ENCODE data around the gene PTRHD1.

The PTRHD1 gene

GRCh38 chr2:24824966-24825882 is 32.0 kb upstream of the PTRHD1 start:
- peaks cover 8% of the 10 kb centered on the region for H3K4me1 Mint-ChIP-seq (ENCODE audit: low read depth)
- no peak overlapping the region for H3K4me3 Mint-ChIP-seq
- no peak overlapping the region for H3K27ac Mint-ChIP-seq
- peaks cover 41% of the 10 kb centered on the region for H3K36me3 Mint-ChIP-seq (ENCODE audit: low read depth)
- no peaks in the 10 kb centered on the region for H3K27me3 Mint-ChIP-seq
- intact Hi-C loops (cut with micrococcal nuclease) = no loop called here
- no peaks in the 10 kb centered on the region for H3K9me3 Mint-ChIP-seq

DNA sequence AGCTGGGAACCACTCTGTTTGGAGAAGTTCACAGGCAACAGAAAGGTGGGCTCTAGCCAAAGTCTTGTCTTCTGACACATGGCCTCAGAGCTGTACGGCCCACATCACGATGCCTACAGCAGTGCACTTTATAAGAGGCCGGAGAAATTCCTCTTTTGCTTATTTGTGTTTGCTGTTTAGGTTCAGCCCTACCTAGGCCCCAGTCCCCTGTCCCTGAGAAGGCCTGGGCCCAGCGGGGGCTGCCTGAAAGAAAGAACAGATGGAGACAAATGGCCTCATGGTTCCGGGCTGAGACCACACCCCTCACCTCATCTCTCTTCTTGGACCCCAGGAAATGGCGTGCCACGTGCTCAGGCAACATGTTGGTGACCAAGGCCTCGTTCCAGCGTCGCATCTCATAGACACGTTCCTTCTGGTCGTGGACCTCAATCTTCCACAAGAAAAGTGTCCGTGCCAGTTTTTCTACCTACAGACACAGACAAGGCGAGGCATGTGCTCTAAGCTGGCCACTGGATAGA is 30.9 kb upstream of the PTRHD1 start:
- no peaks in the 10 kb centered on the region for H3K27me3 Mint-ChIP-seq
- intact Hi-C loops (cut with micrococcal nuclease) = no loop called here
- peaks cover 8% of the 10 kb centered on the region for H3K4me1 Mint-ChIP-seq (ENCODE audit: low read depth)
- H3K36me3 Mint-ChIP-seq (ENCODE audit: low read depth) = peaks cover 52% of the 10 kb centered on the region
- H3K27ac Mint-ChIP-seq = no peak overlapping the region
- no peaks in the 10 kb centered on the region for H3K9me3 Mint-ChIP-seq
- no peak overlapping the region for H3K4me3 Mint-ChIP-seq

- H3K4me3 Mint-ChIP-seq = no peak overlapping the region
- H3K4me1 Mint-ChIP-seq (ENCODE audit: low read depth) = peaks cover 17% of the 10 kb centered on the region
- peaks cover 59% of the 10 kb centered on the region for H3K36me3 Mint-ChIP-seq (ENCODE audit: low read depth)
- H3K27ac Mint-ChIP-seq = no peak overlapping the region
- no peaks in the 10 kb centered on the region for H3K9me3 Mint-ChIP-seq
- no peaks in the 10 kb centered on the region for H3K27me3 Mint-ChIP-seq
- intact Hi-C loops (cut with micrococcal nuclease) = no loop called here
Observed at GRCh38 chr2:24822049-24822706, 29.0 kb upstream of the PTRHD1 start.

- Mint-ChIP-seq H3K36me3 (ENCODE audit: low read depth) (peaks cover 66% of the 10 kb centered on the region), H3K27me3 (no peaks in the 10 kb centered on the region), H3K9me3 (no peaks in the 10 kb centered on the region), H3K27ac (no peak overlapping the region), H3K4me3 (no peak overlapping the region), H3K4me1 (ENCODE audit: low read depth) (peaks cover 22% of the 10 kb centered on the region)
- intact Hi-C loops (cut with micrococcal nuclease) = no loop called here
Observed at GRCh38 chr2:24821433-24821891, 28.3 kb upstream of the PTRHD1 start.

- intact Hi-C loops (cut with micrococcal nuclease) = no loop called here
- Mint-ChIP-seq H3K4me1 (ENCODE audit: low read depth) (peaks cover 24% of the 10 kb centered on the region), H3K27ac (no peak overlapping the region), H3K9me3 (no peaks in the 10 kb centered on the region), H3K27me3 (no peaks in the 10 kb centered on the region), H3K4me3 (no peak overlapping the region), H3K36me3 (ENCODE audit: low read depth) (peaks cover 73% of the 10 kb centered on the region)
Observed at GRCh38 chr2:24820598-24821432, 27.6 kb upstream of the PTRHD1 start.

GRCh38 chr2:24820175-24820513 is 27.0 kb upstream of the PTRHD1 start:
- no peaks in the 10 kb centered on the region for H3K27me3 Mint-ChIP-seq
- no peak overlapping the region for H3K27ac Mint-ChIP-seq
- no peak overlapping the region for H3K4me3 Mint-ChIP-seq
- H3K36me3 Mint-ChIP-seq (ENCODE audit: low read depth) = peaks cover 79% of the 10 kb centered on the region
- no peaks in the 10 kb centered on the region for H3K9me3 Mint-ChIP-seq
- intact Hi-C loops (cut with micrococcal nuclease) = no loop called here
- H3K4me1 Mint-ChIP-seq (ENCODE audit: low read depth) = peaks cover 24% of the 10 kb centered on the region

GRCh38 chr2:24819442-24820174 is 26.4 kb upstream of the PTRHD1 start:
- Mint-ChIP-seq H3K9me3 (no peaks in the 10 kb centered on the region), H3K4me3 (no peak overlapping the region), H3K36me3 (ENCODE audit: low read depth) (peaks cover 79% of the 10 kb centered on the region), H3K27me3 (no peaks in the 10 kb centered on the region), H3K27ac (no peak overlapping the region), H3K4me1 (ENCODE audit: low read depth) (peaks cover 24% of the 10 kb centered on the region)
- intact Hi-C loops (cut with micrococcal nuclease) = loop anchor here (10.0 kb wide), 1 partner anchor 55 kb away; no protein-coding TSS in a partner anchor

GRCh38 chr2:24818721-24819167 is 25.6 kb upstream of the PTRHD1 start:
- intact Hi-C loops (cut with micrococcal nuclease) = loop anchor here (10.0 kb wide), 1 partner anchor 54 kb away; no protein-coding TSS in a partner anchor
- Mint-ChIP-seq H3K9me3 (no peaks in the 10 kb centered on the region), H3K36me3 (ENCODE audit: low read depth) (peaks cover 71% of the 10 kb centered on the region), H3K4me1 (ENCODE audit: low read depth) (peaks cover 24% of the 10 kb centered on the region), H3K27ac (peak overlapping the region; percentile 47), H3K27me3 (no peaks in the 10 kb centered on the region), H3K4me3 (no peak overlapping the region)

GRCh38 chr2:24816884-24817283 is 23.7 kb upstream of the PTRHD1 start:
- Mint-ChIP-seq H3K27ac (no peak overlapping the region), H3K36me3 (ENCODE audit: low read depth) (peaks cover 66% of the 10 kb centered on the region), H3K4me1 (ENCODE audit: low read depth) (peaks cover 24% of the 10 kb centered on the region), H3K27me3 (no peaks in the 10 kb centered on the region), H3K4me3 (no peak overlapping the region), H3K9me3 (no peaks in the 10 kb centered on the region)
- intact Hi-C loops (cut with micrococcal nuclease) = loop anchor here (10.0 kb wide), 1 partner anchor 52 kb away; no protein-coding TSS in a partner anchor

- Mint-ChIP-seq H3K36me3 (ENCODE audit: low read depth) (peaks cover 62% of the 10 kb centered on the region), H3K27me3 (no peaks in the 10 kb centered on the region), H3K4me1 (ENCODE audit: low read depth) (peaks cover 24% of the 10 kb centered on the region), H3K9me3 (no peaks in the 10 kb centered on the region), H3K27ac (no peak overlapping the region), H3K4me3 (no peak overlapping the region)
- intact Hi-C loops (cut with micrococcal nuclease) = loop anchor here (10.0 kb wide), 1 partner anchor 52 kb away; no protein-coding TSS in a partner anchor
Observed at GRCh38 chr2:24816404-24816803, 23.2 kb upstream of the PTRHD1 start.

DNA sequence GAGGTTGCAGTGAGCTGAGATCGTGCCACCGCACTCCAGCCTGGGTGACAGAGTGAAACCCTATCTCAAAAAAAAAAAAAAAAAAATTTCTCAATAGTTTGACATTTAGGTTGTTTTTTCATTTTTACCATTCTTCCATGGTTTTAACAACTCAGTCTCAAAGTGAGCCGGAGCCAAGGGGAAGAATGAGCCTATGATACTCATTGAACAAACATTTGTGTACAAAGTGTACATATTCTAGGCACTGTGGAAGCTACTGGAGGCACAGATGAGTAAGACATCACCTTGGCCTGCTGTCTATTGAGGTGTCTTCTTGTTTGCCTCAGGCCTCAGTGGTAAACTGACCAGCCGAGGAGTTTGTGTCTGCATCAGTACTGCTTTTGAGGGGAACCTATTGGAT is 22.0 kb upstream of the PTRHD1 start:
- Mint-ChIP-seq H3K9me3 (no peaks in the 10 kb centered on the region), H3K27me3 (no peaks in the 10 kb centered on the region), H3K4me3 (no peak overlapping the region), H3K27ac (no peak overlapping the region), H3K4me1 (ENCODE audit: low read depth) (peaks cover 24% of the 10 kb centered on the region), H3K36me3 (ENCODE audit: low read depth) (peaks cover 49% of the 10 kb centered on the region)
- intact Hi-C loops (cut with micrococcal nuclease) = loop anchor here (10.0 kb wide), 1 partner anchor 50 kb away; no protein-coding TSS in a partner anchor

GRCh38 chr2:24814516-24814915 is 21.3 kb upstream of the PTRHD1 start:
- no peak overlapping the region for H3K4me3 Mint-ChIP-seq
- peaks cover 43% of the 10 kb centered on the region for H3K36me3 Mint-ChIP-seq (ENCODE audit: low read depth)
- no peaks in the 10 kb centered on the region for H3K27me3 Mint-ChIP-seq
- H3K4me1 Mint-ChIP-seq (ENCODE audit: low read depth) = peaks cover 24% of the 10 kb centered on the region
- H3K27ac Mint-ChIP-seq = no peak overlapping the region
- no peaks in the 10 kb centered on the region for H3K9me3 Mint-ChIP-seq
- intact Hi-C loops (cut with micrococcal nuclease) = loop anchor here (10.0 kb wide), 1 partner anchor 50 kb away; no protein-coding TSS in a partner anchor

- Mint-ChIP-seq H3K27me3 (no peaks in the 10 kb centered on the region), H3K4me1 (ENCODE audit: low read depth) (peaks cover 21% of the 10 kb centered on the region), H3K4me3 (no peak overlapping the region), H3K9me3 (no peaks in the 10 kb centered on the region), H3K27ac (no peak overlapping the region), H3K36me3 (ENCODE audit: low read depth) (peaks cover 39% of the 10 kb centered on the region)
- intact Hi-C loops (cut with micrococcal nuclease) = loop anchor here (10.0 kb wide), 1 partner anchor 49 kb away; no protein-coding TSS in a partner anchor
Observed at GRCh38 chr2:24813691-24814137, 20.5 kb upstream of the PTRHD1 start.

Data from dendritic cell treated with granulocyte-macrophage colony-stimulating factor and Interleukin-4, amounts not matched to agents 40 ng/mL and 50 ng/mL, for 4 days (primary cell).